OCI-LY3 (cell line): Measurements from ENCODE around the gene CALD1.
A peak's percentile ranks its signal among the peaks of the same experiment; 100 is the strongest.

Experiments
- H2AFZ ChIP-seq: fragments of 200-600, 300-600 bp; shearing (Covaris generic); 2 replicates; pipeline ENCODE4 v1.6.0; 2014; ENCODE audit warnings: antibody characterized with exemption, low read depth, low read length
- H3K27ac ChIP-seq: fragments of 200-600, 300-600 bp; sonication (generic); 2 replicates; pipeline ENCODE4 v1.5.1; 2014; ENCODE audit warnings: mild to moderate bottlenecking, low read length, moderate library complexity, mixed read lengths
- H3K27me3 ChIP-seq: fragments of 200-600, 300-600 bp; sonication (generic); 2 replicates; pipeline ENCODE4 v1.6.1; 2014; ENCODE audit warnings: low read depth, low read length, mixed read lengths
- H3K36me3 ChIP-seq: fragments of 200-600, 300-600 bp; sonication (generic); replicated peaks from 2 replicates; pipeline ENCODE3; 2014; ENCODE audit warnings: low read depth, low read length, mixed read lengths
- H3K4me1 ChIP-seq: fragments of 300-600, 200-600 bp; sonication (generic); 2 replicates; pipeline ENCODE4 v1.6.1; 2014; ENCODE audit warnings: low read length, mixed read lengths
- H3K4me2 ChIP-seq: fragments of 200-600, 300-600 bp; sonication (generic); 2 replicates; pipeline ENCODE4 v1.6.1; 2014; ENCODE audit warnings: low read length, mixed read lengths
- H3K4me3 ChIP-seq: fragments of 300-600, 200-600 bp; sonication (generic); 2 replicates; pipeline ENCODE4 v1.5.1; 2014; ENCODE audit warnings: antibody characterized with exemption, mild to moderate bottlenecking, low read length, moderate library complexity
- H3K79me2 ChIP-seq: fragments of 300-600, 200-600 bp; shearing (Covaris generic); 2 replicates; pipeline ENCODE4 v1.6.1; 2014; ENCODE audit warnings: mild to moderate bottlenecking, low read length, mixed read lengths
- H3K9ac ChIP-seq: fragments of 300-600, 200-600 bp; shearing (Covaris generic); 2 replicates; pipeline ENCODE4 v1.6.0; 2014; ENCODE audit warnings: mild to moderate bottlenecking, low read length, moderate library complexity
- H3K9me3 ChIP-seq: fragments of 200-600, 300-600 bp; shearing (Covaris generic); 2 replicates; pipeline ENCODE4 v1.6.1; 2014; ENCODE audit warnings: low read length, mixed read lengths; ENCODE audit not compliant: insufficient read depth
- H4K20me1 ChIP-seq: fragments of 200-600, 300-600 bp; sonication (generic); 2 replicates; pipeline ENCODE4 v1.6.1; 2016; ENCODE audit warnings: low read length, mixed read lengths; ENCODE audit not compliant: insufficient read depth
- CTCF ChIP-seq: fragments of 200-600, 300-600 bp; sonication (generic); IDR thresholded peaks from 2 replicates; pipeline ENCODE4 v1.5.1; 2014; ENCODE audit warnings: antibody characterized with exemption, low read length, low read depth
- EZH2phosphoT487 ChIP-seq: fragments of 200-600 bp; shearing (Covaris generic); IDR thresholded peaks from 2 replicates; pipeline ENCODE4 v1.6.1; 2018; ENCODE audit warnings: antibody characterized with exemption, mixed run types, low read depth

Gene CALD1

GRCh38 chr7:134986363-134987251 is 207.2 kb downstream of the CALD1 start, which contains the start of gene AGBL3:
Gene AGBL3 (plus strand): TSS chr7:134986508. CDS start chr7:134987934, 1,426 bp downstream.
- Histone ChIP-seq H3K4me2 (peak within 1 kb of the TSS; percentile 88), H3K9me3 (no peaks in the 10 kb centered on the region), H3K36me3 (peaks cover 4% of the 10 kb centered on the region), H2AFZ (peak within 1 kb of the TSS; percentile 92), H3K4me3 (peak within 1 kb of the TSS; percentile 93), H3K9ac (peak within 1 kb of the TSS; percentile 91), H3K4me1 (peaks cover 10% of the 10 kb centered on the region), H3K27ac (peak within 1 kb of the TSS; percentile 39), H3K79me2 (peaks cover 6% of the 10 kb centered on the region), H3K27me3 (no peaks in the 10 kb centered on the region), H4K20me1 (no peaks in the 10 kb centered on the region)
- TF ChIP-seq EZH2phosphoT487: no peak
- peak; percentile 72 for TF ChIP-seq CTCF

- Histone ChIP-seq H3K4me1 (peaks cover 22% of the 10 kb centered on the region), H3K79me2 (peaks cover 6% of the 10 kb centered on the region), H3K27me3 (no peaks in the 10 kb centered on the region), H4K20me1 (no peaks in the 10 kb centered on the region), H3K9ac (no peak overlapping the region), H3K4me3 (no peak overlapping the region), H3K36me3 (peaks cover 4% of the 10 kb centered on the region), H3K4me2 (no peak overlapping the region), H3K27ac (no peak overlapping the region), H3K9me3 (no peaks in the 10 kb centered on the region), H2AFZ (no peak overlapping the region)
- TF ChIP-seq EZH2phosphoT487 (no peak), CTCF (no peak)
Measured at GRCh38 chr7:134988161-134988560, 208.7 kb downstream of the CALD1 start.

GRCh38 chr7:134991469-134992339 is 212.3 kb downstream of the CALD1 start:
- H3K79me2 ChIP-seq: peaks cover 5% of the 10 kb centered on the region
- peaks cover 16% of the 10 kb centered on the region for H3K36me3 ChIP-seq
- peaks cover 24% of the 10 kb centered on the region for H3K4me1 ChIP-seq
- no peak overlapping the region for H3K27ac ChIP-seq
- H3K27me3 ChIP-seq: no peaks in the 10 kb centered on the region
- H4K20me1 ChIP-seq: no peaks in the 10 kb centered on the region
- no peaks in the 10 kb centered on the region for H3K9me3 ChIP-seq
- H3K4me3 ChIP-seq: no peak overlapping the region
- H2AFZ ChIP-seq: no peak overlapping the region
- H3K4me2 ChIP-seq: no peak overlapping the region
- TF ChIP-seq EZH2phosphoT487: no peak
- no peak overlapping the region for H3K9ac ChIP-seq

GRCh38 chr7:134992626-134993179 is 213.3 kb downstream of the CALD1 start:
- Histone ChIP-seq H3K4me3 (peak overlapping the region; percentile 32), H3K36me3 (peaks cover 17% of the 10 kb centered on the region), H3K27ac (peak overlapping the region; percentile 46)

More at GRCh38 chr7:134992626-134993179, 213.3 kb downstream of the CALD1 start:
- Histone ChIP-seq H3K79me2 (no peaks in the 10 kb centered on the region; the same call in 1 of the 2 replicates), H2AFZ (no peak overlapping the region), H3K4me2 (peak overlapping the region; percentile 70), H3K4me1 (peaks cover 19% of the 10 kb centered on the region), H3K9me3 (no peaks in the 10 kb centered on the region), H3K27me3 (no peaks in the 10 kb centered on the region), H4K20me1 (no peaks in the 10 kb centered on the region), H3K9ac (0 out of 2 replicates have a peak overlapping the region, but pooled peaks have one; percentile 12)
- TF ChIP-seq EZH2phosphoT487 (no peak), CTCF (no peak)
